ENCODE results near the gene PLPP2.

DNA sequence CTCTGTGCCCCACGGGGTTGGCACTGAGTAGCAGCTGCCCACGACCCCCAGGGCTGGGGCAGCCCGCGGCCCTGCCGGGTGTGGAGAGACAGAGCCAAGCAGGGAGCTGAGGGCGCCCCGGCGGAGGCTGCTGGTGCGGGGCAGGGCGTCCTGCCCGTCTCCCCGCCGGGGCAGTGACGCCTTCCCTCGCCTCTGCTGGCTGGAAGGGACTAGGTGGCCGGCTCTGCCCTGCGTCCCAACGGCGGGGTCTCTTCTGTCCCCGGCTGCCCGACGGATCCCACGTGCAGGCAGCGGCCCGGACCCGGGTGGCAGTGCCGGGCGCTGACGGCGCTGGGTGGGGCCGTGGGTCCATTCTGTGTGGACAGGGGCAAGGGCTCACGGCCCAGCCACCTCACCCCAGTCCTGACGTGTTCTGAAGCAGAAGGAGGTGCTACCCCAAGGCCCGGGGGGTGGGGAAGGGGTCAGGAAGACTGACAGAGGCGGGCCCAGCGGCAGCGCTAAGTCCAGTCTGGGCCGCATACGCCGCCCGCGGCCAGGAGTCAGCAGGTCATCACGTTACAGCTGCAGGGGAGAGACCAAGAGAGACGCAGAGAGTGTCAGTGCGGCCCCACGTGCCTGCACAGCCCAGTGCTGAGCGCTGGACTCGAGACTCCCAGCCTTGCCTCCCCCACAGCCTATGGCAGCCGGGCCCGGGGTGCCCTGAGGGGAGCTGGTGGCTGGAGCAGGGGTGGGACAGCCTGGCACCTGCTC is 15.1 kb upstream of the PLPP2 start:
- TF ChIP-seq, protein P1, sequence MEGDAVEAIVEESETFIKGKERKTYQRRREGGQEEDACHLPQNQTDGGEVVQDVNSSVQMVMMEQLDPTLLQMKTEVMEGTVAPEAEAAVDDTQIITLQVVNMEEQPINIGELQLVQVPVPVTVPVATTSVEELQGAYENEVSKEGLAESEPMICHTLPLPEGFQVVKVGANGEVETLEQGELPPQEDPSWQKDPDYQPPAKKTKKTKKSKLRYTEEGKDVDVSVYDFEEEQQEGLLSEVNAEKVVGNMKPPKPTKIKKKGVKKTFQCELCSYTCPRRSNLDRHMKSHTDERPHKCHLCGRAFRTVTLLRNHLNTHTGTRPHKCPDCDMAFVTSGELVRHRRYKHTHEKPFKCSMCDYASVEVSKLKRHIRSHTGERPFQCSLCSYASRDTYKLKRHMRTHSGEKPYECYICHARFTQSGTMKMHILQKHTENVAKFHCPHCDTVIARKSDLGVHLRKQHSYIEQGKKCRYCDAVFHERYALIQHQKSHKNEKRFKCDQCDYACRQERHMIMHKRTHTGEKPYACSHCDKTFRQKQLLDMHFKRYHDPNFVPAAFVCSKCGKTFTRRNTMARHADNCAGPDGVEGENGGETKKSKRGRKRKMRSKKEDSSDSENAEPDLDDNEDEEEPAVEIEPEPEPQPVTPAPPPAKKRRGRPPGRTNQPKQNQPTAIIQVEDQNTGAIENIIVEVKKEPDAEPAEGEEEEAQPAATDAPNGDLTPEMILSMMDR (conservative IDR thresholded peaks at IDR 0.05 in 1 of 2, IDR thresholded peaks at IDR 0.05 in 1 of 2; ENCODE audit: extremely low read depth in 1 of 2, insufficient read depth in 1 of 2, low read depth in 1 of 2, low read length in 2 of 2) = no peak
- no peak for TF ChIP-seq EZH2 (IDR thresholded peaks at IDR 0.05; ENCODE audit: borderline replicate concordance, low read length)
